Lower leg skin (tissue), 3 donors: Measurements from ENCODE around the gene MYH9.

ENCODE experiments used
- POLR2A ChIP-seq, 2 donors: fragments of 450-650 bp; IDR thresholded peaks; one replicate each; pipeline ENCODE4 v1.6.1; 2016 to 2017; ENCODE audit warnings: antibody characterized with exemption in 2 of 2, mild to moderate bottlenecking in 1 of 2, moderate library complexity in 1 of 2
- TF ChIP-seq, protein P1 (sequence below), 3 donors: fragments of 450-650 bp; IDR thresholded peaks; one replicate each; pipeline ENCODE4 v1.5.1; 2016; ENCODE audit warnings: antibody characterized with exemption in 3 of 3, mild to moderate bottlenecking in 3 of 3, moderate library complexity in 2 of 3

DNA sequence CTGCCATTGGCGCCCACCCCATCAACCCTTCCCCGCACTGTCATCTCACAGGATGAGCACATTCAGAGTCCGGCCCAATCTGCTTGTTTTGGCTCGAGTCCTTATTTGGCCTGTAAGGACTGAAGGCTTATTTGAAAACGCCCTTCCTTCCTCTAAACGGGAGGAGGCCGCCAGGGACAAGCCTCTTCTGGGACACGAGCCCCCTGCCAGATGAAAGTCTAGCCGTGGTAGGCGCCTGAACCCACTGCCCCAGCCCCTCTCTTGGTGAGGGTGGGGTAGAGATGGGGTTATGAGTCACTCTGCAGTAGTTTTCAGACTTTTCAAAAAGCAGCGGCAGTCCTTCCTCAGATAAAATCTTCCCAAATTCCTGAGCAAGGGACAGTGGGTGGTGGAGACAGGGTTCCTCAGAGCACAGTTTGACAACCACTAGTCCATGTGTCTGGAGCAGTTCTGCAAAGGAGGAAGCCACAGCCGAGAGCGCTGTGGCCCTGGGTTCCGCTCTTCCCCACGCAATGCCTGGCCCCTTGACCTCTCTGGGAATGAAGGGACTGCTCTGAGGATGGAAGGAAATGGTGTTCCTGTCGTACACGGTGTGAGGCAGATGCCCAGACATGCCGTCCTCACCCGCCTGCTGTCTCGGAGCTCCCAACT lies 57.0 kb downstream of the MYH9 start:
- TF ChIP-seq, protein P1, sequence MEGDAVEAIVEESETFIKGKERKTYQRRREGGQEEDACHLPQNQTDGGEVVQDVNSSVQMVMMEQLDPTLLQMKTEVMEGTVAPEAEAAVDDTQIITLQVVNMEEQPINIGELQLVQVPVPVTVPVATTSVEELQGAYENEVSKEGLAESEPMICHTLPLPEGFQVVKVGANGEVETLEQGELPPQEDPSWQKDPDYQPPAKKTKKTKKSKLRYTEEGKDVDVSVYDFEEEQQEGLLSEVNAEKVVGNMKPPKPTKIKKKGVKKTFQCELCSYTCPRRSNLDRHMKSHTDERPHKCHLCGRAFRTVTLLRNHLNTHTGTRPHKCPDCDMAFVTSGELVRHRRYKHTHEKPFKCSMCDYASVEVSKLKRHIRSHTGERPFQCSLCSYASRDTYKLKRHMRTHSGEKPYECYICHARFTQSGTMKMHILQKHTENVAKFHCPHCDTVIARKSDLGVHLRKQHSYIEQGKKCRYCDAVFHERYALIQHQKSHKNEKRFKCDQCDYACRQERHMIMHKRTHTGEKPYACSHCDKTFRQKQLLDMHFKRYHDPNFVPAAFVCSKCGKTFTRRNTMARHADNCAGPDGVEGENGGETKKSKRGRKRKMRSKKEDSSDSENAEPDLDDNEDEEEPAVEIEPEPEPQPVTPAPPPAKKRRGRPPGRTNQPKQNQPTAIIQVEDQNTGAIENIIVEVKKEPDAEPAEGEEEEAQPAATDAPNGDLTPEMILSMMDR (IDR thresholded peaks at IDR 0.05): no peak
- no peak for TF ChIP-seq POLR2A (IDR thresholded peaks at IDR 0.05)
